GM12874 (cell line): Measurements from ENCODE around the gene BIRC3.
A peak's percentile ranks its signal among the peaks of the same experiment; 100 is the strongest.

ENCODE experiments used
- TF ChIP-seq, protein P1 (sequence below): IDR thresholded peaks from 2 replicates; pipeline ENCODE4 v1.5.1; 2011; ENCODE audit warnings: low read depth, mild to moderate bottlenecking, control low read depth, low read length, moderate library complexity; ENCODE audit not compliant: insufficient read depth

Gene BIRC3

DNA sequence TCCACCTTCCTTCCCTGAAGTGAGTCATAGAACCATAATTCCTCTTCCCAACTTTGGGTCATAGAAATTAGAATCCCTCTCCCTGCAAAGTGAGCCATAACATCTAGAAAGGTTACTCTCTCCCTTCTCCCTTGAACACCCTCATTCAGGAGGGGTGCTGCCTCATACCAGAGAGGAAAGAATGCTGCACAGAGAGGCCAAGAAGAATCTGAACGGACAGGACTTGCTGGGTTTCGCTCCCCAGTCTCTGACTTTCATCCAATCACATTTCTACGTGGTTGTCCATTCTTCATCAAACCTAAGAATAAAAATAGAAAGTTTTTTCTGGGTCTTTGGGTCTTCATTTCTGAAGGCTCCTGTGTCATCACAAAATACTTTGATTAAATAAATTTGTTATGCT is 31.0 kb upstream of the BIRC3 start:
- TF ChIP-seq, protein P1, sequence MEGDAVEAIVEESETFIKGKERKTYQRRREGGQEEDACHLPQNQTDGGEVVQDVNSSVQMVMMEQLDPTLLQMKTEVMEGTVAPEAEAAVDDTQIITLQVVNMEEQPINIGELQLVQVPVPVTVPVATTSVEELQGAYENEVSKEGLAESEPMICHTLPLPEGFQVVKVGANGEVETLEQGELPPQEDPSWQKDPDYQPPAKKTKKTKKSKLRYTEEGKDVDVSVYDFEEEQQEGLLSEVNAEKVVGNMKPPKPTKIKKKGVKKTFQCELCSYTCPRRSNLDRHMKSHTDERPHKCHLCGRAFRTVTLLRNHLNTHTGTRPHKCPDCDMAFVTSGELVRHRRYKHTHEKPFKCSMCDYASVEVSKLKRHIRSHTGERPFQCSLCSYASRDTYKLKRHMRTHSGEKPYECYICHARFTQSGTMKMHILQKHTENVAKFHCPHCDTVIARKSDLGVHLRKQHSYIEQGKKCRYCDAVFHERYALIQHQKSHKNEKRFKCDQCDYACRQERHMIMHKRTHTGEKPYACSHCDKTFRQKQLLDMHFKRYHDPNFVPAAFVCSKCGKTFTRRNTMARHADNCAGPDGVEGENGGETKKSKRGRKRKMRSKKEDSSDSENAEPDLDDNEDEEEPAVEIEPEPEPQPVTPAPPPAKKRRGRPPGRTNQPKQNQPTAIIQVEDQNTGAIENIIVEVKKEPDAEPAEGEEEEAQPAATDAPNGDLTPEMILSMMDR = no peak

DNA sequence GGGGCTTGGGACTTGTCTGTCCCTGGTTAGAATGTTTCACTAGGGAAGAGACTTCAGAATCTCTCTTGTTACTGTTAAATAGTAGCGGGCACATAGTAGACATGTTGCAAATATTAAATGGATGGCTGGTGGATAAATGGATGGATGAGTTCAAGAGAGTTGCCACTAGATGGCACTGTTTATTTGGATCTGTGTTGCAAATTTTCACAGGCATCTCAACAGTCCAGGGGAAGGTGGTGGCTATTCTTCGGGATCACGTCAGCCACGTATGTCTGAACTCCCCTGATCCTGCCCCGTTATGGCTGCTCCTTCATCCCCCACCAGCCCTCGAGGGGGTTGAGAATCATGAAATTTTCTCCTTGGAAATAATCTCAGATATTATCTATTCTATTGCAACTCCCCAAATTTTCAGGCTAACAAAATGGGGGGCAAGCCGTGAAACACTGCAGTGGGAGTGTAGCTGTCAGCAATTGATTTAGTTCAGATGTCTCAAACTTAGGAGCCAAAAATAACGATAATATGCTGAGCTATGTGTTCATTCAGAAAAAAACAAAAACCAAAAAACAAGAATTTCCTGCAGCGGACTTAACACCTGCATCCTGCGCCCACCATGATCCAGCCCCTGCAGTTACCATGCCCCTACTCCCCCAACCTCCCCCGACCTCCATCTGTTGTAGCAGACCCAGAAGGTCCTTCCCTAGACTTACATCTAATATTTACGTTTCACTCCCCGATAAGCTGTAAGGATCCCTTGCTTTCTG is 29.1 kb upstream of the BIRC3 start:
- TF ChIP-seq, protein P1 = peak; percentile 57

GRCh38 chr11:102288725-102289083 is 28.6 kb upstream of the BIRC3 start:
- TF ChIP-seq, protein P1 = no peak

DNA sequence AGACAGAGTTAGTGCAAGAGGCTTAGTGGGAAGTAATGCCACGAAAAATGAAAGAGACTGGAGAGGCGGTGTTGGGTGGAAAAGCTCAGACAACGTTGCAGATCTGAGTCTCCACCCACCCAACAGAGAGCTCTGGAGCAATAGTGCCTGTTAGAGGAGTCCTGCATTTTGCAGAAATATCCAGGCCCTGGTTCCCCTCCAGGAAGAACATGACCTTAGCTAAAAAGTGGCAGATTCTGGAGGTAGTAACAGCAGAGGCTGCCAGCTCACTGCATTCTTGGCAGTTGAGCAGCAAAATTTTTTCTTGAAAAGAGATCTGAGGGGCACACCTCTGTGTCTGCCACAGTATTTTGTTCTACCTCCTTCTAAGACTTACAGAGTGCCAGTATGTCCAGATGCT is 27.7 kb upstream of the BIRC3 start:
- TF ChIP-seq, protein P1 = no peak

DNA sequence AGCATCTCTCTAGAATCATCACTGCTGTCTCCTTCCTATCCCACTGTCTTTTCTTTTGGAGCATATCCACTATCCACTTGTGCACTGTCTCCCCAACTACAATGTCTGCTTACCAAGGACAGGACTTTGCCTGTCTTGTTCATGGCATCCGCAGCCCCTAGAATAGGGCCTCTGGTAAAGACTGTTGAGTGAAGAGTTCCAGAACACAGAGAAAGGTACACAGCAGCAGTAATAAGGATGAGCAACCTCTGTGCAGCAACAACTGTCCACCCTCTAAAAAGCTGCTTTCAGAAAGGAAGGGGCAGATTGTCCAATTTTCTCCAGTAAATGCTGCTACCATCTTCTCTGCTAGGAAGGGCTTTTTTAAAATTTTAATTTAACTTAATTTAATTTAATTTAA is 25.5 kb upstream of the BIRC3 start:
- TF ChIP-seq, protein P1 = no peak

DNA sequence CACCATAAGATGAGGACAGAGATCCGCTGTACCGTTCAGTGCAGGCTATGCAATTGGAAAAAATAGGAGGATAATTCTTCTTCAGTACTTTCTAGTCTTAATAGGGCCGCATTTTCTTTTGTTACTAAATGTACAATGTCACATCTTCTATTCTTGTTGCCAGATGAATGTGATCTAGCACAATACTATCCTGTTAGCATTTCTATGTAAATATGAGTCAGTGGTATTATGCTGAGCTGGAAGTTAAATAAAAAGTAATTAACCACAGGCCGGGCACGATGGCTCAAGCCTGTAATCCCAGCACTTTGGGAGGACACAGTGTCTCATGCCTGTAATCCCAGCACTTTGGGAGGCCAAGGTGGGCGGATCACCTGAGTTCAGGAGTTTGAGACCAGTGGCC is 24.4 kb upstream of the BIRC3 start:
- TF ChIP-seq, protein P1 = no peak

GRCh38 chr11:102293873-102294601 is 23.2 kb upstream of the BIRC3 start:
- TF ChIP-seq, protein P1 = peak; percentile 65
